SK-N-SH (cell line): ENCODE data around the gene SDR42E1. TPM values are rescaled to one million over a fixed set of nuclear protein-coding genes. Genes with fewer than 3 reads are reported as not detected.

Source experiments
- CTCF ChIA-PET: fragments of 300-600, 350-600 bp; formaldehyde crosslinking; extraction: SDS; loops from one replicate; lab custom pipeline; 2021; lab: Yijun Ruan, JAX
- POLR2A ChIA-PET: fragments of 350-600 bp; sonication (Branson Sonifier 250); formaldehyde crosslinking; extraction: SDS; loops from one replicate; lab custom pipeline; 2020; ENCODE audit warnings: antibody characterized with exemption, inconsistent platforms; lab: Yijun Ruan, JAX
- DNase-seq: peaks from one replicate; pipeline ENCODE4 v3.0.0; 2012
- H2AFZ ChIP-seq: fragments of 200-600 bp; sonication (generic); 2 replicates; pipeline ENCODE4 v1.8.1; 2016; ENCODE audit warnings: antibody characterized with exemption, mild to moderate bottlenecking, low read depth
- H3F3A ChIP-seq: fragments of 200-600 bp; sonication (generic); replicated peaks from 2 replicates; pipeline ENCODE3; 2016; ENCODE audit warnings: antibody characterized with exemption, mild to moderate bottlenecking; ENCODE audit not compliant: insufficient read depth
- H3K27ac ChIP-seq, 2 experiments: fragments of 200-500 bp in 1 of 2; fragments of 200-600 bp in 1 of 2; sonication (Bioruptor generic) in 1 of 2; sonication (generic), shearing (Covaris generic) in 1 of 2; 2 replicates each; pipeline versions ENCODE4 v1.5.1 to v1.6.1; 2014 to 2016; ENCODE audit warnings: low read depth in 2 of 2, inconsistent platforms in 1 of 2, low read length in 1 of 2, mild to moderate bottlenecking in 1 of 2, mixed read lengths in 1 of 2
- H3K27me3 ChIP-seq: fragments of 200-600 bp; sonication (generic), shearing (Covaris generic); 2 replicates; pipeline ENCODE4 v1.6.1; 2016; ENCODE audit warnings: mixed run types; ENCODE audit not compliant: insufficient read depth
- H3K36me3 ChIP-seq, 2 experiments: fragments of 200-500 bp in 1 of 2; fragments of 200-600 bp in 1 of 2; sonication (Bioruptor generic) in 1 of 2; sonication (generic) in 1 of 2; replicated peaks in 1 of 2; 2 replicates each; pipeline versions ENCODE3 to v1.5.1; 2014 to 2016; ENCODE audit warnings: low read length in 1 of 2, mild to moderate bottlenecking in 1 of 2; ENCODE audit not compliant: insufficient read depth in 2 of 2, control insufficient read depth in 1 of 2
- H3K4me1 ChIP-seq, 2 experiments: fragments of 200-500 bp in 1 of 2; fragments of 200-600 bp in 1 of 2; sonication (Bioruptor generic) in 1 of 2; sonication (generic), shearing (Covaris generic) in 1 of 2; 2 replicates each; pipeline versions ENCODE4 v1.5.1 to v1.6.1; 2014 to 2016; ENCODE audit warnings: low read depth in 1 of 2, low read length in 1 of 2, mixed run types in 1 of 2; ENCODE audit not compliant: insufficient read depth in 2 of 2, control insufficient read depth in 1 of 2
- H3K4me2 ChIP-seq: fragments of 200-600 bp; sonication (generic), shearing (Covaris generic); 2 replicates; pipeline ENCODE4 v1.6.1; 2017; ENCODE audit warnings: mixed run types
- H3K4me3 ChIP-seq, 2 experiments: fragments of 200-500 bp in 1 of 2; fragments of 200-600 bp in 1 of 2; sonication (Bioruptor generic) in 1 of 2; sonication (generic), shearing (Covaris generic) in 1 of 2; 2 replicates each; pipeline versions ENCODE4 v1.5.1 to v1.8.1; 2014 to 2016; ENCODE audit warnings: low read depth in 2 of 2, inconsistent platforms in 1 of 2, low read length in 1 of 2, mild to moderate bottlenecking in 1 of 2, mixed read lengths in 1 of 2, moderate library complexity in 1 of 2
- H3K79me2 ChIP-seq: fragments of 200-600 bp; sonication (generic); 2 replicates; pipeline ENCODE4 v1.8.1; 2017; ENCODE audit warnings: mild to moderate bottlenecking; ENCODE audit not compliant: insufficient read depth
- H3K9ac ChIP-seq: fragments of 200-600 bp; sonication (generic); 2 replicates; pipeline ENCODE4 v1.6.1; 2017; ENCODE audit warnings: mixed run types
- H3K9me2 ChIP-seq: fragments of 200-600 bp; sonication (generic); 2 replicates; pipeline ENCODE4 v1.6.1; 2017; ENCODE audit warnings: mixed run types
- H3K9me3 ChIP-seq: fragments of 200-600 bp; sonication (generic); 2 replicates; pipeline ENCODE4 v1.6.1; 2017; ENCODE audit warnings: mixed run types, mild to moderate bottlenecking, moderate library complexity
- H4K20me1 ChIP-seq: fragments of 200-600 bp; sonication (generic); 2 replicates; pipeline ENCODE4 v1.6.1; 2017; ENCODE audit warnings: mild to moderate bottlenecking, mixed run types; ENCODE audit not compliant: insufficient read depth
- CHD2 ChIP-seq: fragments of 150-350 bp; IDR thresholded peaks from 2 replicates; pipeline ENCODE4 v1.6.1; 2018; ENCODE audit warnings: low read length; ENCODE audit not compliant: partially characterized antibody
- ELF1 ChIP-seq: IDR thresholded peaks from 2 replicates; pipeline ENCODE4 v1.4.0; 2012
- EP300 ChIP-seq, 2 experiments: IDR thresholded peaks; 2 replicates each; pipeline versions ENCODE4 v1.4.0 to v1.6.1; 2012; ENCODE audit warnings: borderline replicate concordance in 1 of 2, low read depth in 1 of 2, low read length in 1 of 2
- FOXM1 ChIP-seq: IDR thresholded peaks from 2 replicates; pipeline ENCODE4 v1.4.0; 2012; ENCODE audit warnings: low read depth, mild to moderate bottlenecking
- GATA2 ChIP-seq: sonication (generic); formaldehyde crosslinking; IDR thresholded peaks from 2 replicates; pipeline ENCODE4 v1.5.0; 2020; ENCODE audit warnings: mild to moderate bottlenecking, missing genetic modification reagents
- NFIC ChIP-seq: IDR thresholded peaks from 2 replicates; pipeline ENCODE4 v1.4.0; 2012; ENCODE audit warnings: borderline replicate concordance
- RFX5 ChIP-seq: IDR thresholded peaks from 2 replicates; pipeline ENCODE4 v1.6.1; 2012; ENCODE audit warnings: mild to moderate bottlenecking, improper control_type of control experiment, low read length
- RXRA ChIP-seq: IDR thresholded peaks from 2 replicates; pipeline ENCODE4 v1.4.0; 2012; ENCODE audit warnings: low read depth, mild to moderate bottlenecking, borderline replicate concordance
- SIN3A ChIP-seq: IDR thresholded peaks from 2 replicates; pipeline ENCODE4 v1.6.1; 2012; ENCODE audit warnings: low read depth, mild to moderate bottlenecking, low read length, moderate library complexity, borderline replicate concordance
- YY1 ChIP-seq: IDR thresholded peaks from 2 replicates; pipeline ENCODE4 v1.4.0; 2012; ENCODE audit warnings: low read depth, mild to moderate bottlenecking
- WGBS: methylation state at CpG from one replicate; pipeline ENCODE4 v1.1.6; 2017; ENCODE audit warnings: low lambda C conversion rate; 5-methylcytosine and 5-hydroxymethylcytosine counted together
- polyA plus RNA-seq, 3 experiments: library from polyadenylated mRNA; depleted of rRNA; stranded (reverse); fragments of >200 nt; gene quantifications; 2 replicates each; pipeline ENCODE4 v1.2.3, GENCODE V29; 2012
- TF ChIP-seq, protein P1 (sequence below): fragments of 150-350 bp; IDR thresholded peaks from 2 replicates; pipeline ENCODE4 v1.6.1; 2017; ENCODE audit warnings: antibody characterized with exemption, low read length, low read depth, borderline replicate concordance
- TF ChIP-seq, protein P2 (sequence below): IDR thresholded peaks from 2 replicates; pipeline ENCODE4 v1.4.0; 2012; ENCODE audit warnings: low read depth, borderline replicate concordance
- TF ChIP-seq, protein P3 (sequence below): IDR thresholded peaks from 2 replicates; pipeline ENCODE4; 2012
- TF ChIP-seq, protein P4 (sequence below): fragments of 150-350 bp; IDR thresholded peaks from 2 replicates; pipeline ENCODE4 v1.6.1; 2016; ENCODE audit warnings: mild to moderate bottlenecking, low read depth, low read length

SDR42E1 gene
- polyA plus RNA-seq, 1 of the 3 experiments (the other 2 are of a cell fraction) = not detected

DNA sequence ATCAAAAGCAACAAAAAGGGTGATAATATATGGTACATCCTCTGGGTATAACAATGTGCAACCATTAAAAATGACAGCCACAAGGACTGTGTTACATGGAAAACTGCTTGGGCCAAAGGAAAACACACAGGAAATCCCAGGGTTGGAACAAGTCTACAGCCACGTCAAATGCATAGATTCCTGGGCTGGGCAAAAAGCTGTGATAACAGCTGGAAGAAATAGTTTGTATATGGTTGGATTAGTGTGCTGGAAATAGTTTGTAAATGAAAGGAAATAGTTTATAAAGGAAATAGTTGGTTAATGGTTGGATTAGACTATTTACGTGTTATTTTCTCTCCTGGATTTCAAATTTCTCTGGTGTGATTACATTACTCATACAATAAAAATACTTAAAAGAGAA lies 26.4 kb upstream of the SDR42E1 start:
- Histone ChIP-seq H3K4me1 (no peaks in the 10 kb centered on the region; a peak in 1 of 4 replicates), H3K27ac (no peak overlapping the region), H3K4me2 (no peak overlapping the region), H3K27me3 (no peaks in the 10 kb centered on the region; the same call in 1 of the 2 replicates), H3K9me2 (no peaks in the 10 kb centered on the region), H3K4me3 (no peak overlapping the region), H4K20me1 (no peaks in the 10 kb centered on the region), H3K9me3 (no peaks in the 10 kb centered on the region), H3K9ac (no peak overlapping the region), H3F3A (no peaks in the 10 kb centered on the region), H3K79me2 (no peaks in the 10 kb centered on the region)
- ChIA-PET CTCF (no interaction called here), POLR2A (no interaction called here)
- no peak for DNase-seq
- 41% methylated on average over 2 of the region's 2 CpGs for WGBS
- TF ChIP-seq, protein P1, sequence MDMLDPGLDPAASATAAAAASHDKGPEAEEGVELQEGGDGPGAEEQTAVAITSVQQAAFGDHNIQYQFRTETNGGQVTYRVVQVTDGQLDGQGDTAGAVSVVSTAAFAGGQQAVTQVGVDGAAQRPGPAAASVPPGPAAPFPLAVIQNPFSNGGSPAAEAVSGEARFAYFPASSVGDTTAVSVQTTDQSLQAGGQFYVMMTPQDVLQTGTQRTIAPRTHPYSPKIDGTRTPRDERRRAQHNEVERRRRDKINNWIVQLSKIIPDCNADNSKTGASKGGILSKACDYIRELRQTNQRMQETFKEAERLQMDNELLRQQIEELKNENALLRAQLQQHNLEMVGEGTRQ = no peak
- TF ChIP-seq SIN3A = no peak
- TF ChIP-seq EP300 (IDR thresholded peaks at IDR 0.05; ENCODE audit: borderline replicate concordance in 1 of 2, low read depth in 1 of 2, low read length in 1 of 2) = no peak
- TF ChIP-seq NFIC = no peak
- no peak for TF ChIP-seq CHD2
- no peak for TF ChIP-seq RXRA
- TF ChIP-seq GATA2 (CRISPR knock-in tag) = no peak
- no peak for TF ChIP-seq YY1
- TF ChIP-seq ELF1 = no peak
- no peak for TF ChIP-seq RFX5
- TF ChIP-seq, protein P2, sequence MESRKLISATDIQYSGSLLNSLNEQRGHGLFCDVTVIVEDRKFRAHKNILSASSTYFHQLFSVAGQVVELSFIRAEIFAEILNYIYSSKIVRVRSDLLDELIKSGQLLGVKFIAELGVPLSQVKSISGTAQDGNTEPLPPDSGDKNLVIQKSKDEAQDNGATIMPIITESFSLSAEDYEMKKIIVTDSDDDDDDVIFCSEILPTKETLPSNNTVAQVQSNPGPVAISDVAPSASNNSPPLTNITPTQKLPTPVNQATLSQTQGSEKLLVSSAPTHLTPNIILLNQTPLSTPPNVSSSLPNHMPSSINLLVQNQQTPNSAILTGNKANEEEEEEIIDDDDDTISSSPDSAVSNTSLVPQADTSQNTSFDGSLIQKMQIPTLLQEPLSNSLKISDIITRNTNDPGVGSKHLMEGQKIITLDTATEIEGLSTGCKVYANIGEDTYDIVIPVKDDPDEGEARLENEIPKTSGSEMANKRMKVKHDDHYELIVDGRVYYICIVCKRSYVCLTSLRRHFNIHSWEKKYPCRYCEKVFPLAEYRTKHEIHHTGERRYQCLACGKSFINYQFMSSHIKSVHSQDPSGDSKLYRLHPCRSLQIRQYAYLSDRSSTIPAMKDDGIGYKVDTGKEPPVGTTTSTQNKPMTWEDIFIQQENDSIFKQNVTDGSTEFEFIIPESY = no peak
- TF ChIP-seq, protein P3, sequence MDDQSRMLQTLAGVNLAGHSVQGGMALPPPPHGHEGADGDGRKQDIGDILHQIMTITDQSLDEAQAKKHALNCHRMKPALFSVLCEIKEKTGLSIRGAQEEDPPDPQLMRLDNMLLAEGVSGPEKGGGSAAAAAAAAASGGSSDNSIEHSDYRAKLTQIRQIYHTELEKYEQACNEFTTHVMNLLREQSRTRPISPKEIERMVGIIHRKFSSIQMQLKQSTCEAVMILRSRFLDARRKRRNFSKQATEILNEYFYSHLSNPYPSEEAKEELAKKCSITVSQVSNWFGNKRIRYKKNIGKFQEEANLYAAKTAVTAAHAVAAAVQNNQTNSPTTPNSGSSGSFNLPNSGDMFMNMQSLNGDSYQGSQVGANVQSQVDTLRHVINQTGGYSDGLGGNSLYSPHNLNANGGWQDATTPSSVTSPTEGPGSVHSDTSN = no peak
- TF ChIP-seq, protein P4, sequence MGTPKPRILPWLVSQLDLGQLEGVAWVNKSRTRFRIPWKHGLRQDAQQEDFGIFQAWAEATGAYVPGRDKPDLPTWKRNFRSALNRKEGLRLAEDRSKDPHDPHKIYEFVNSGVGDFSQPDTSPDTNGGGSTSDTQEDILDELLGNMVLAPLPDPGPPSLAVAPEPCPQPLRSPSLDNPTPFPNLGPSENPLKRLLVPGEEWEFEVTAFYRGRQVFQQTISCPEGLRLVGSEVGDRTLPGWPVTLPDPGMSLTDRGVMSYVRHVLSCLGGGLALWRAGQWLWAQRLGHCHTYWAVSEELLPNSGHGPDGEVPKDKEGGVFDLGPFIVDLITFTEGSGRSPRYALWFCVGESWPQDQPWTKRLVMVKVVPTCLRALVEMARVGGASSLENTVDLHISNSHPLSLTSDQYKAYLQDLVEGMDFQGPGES = no peak
- no peak for TF ChIP-seq FOXM1
- TF ChIP-seq, all 33 proteins: peak for 0
- Histone ChIP-seq H2AFZ (no peak overlapping the region), H3K36me3 (no peaks in the 10 kb centered on the region)
